H1 (cell line): ENCODE results near the gene TAF3. TPM values are rescaled to one million over a fixed set of nuclear protein-coding genes. Genes with fewer than 3 reads are reported as not detected.

Experiments used
- CTCF ChIA-PET: fragments of 300-600 bp; sonication (Branson Sonifier 250); formaldehyde crosslinking; loops from one replicate; lab custom pipeline; 2021; ENCODE audit not compliant: partially characterized antibody; lab: Charles Lee
- POLR2A ChIA-PET: fragments of 300-600 bp; sonication (Branson Sonifier 250); formaldehyde crosslinking; loops from one replicate; lab custom pipeline; 2021; ENCODE audit warnings: inconsistent platforms; ENCODE audit not compliant: partially characterized antibody; lab: Charles Lee
- DNase-seq, 2 experiments: peaks; one replicate each; pipeline versions ENCODE4 v3.0.0 to v3.0.0-alpha.2; 2010 to 2022; ENCODE audit warnings: low spot score in 2 of 2, low read depth in 1 of 2, mixed read lengths in 1 of 2
- FAIRE-seq: peaks from 2 replicates; lab custom pipeline; 2011; peaks lifted over from hg19 to GRCh38; lab: Jason Lieb, UNC
- H2AFZ ChIP-seq: 2 replicates; pipeline ENCODE4 v1.8.1; 2012; ENCODE audit warnings: low read length, inconsistent platforms
- H2AK5ac ChIP-seq: 2 replicates; pipeline ENCODE4 v1.6.1; 2013; ENCODE audit warnings: low read depth, low read length
- H2BK120ac ChIP-seq: replicated peaks from 2 replicates; pipeline ENCODE3; 2013; ENCODE audit warnings: low read depth, low read length, inconsistent platforms
- H2BK12ac ChIP-seq: 2 replicates; pipeline ENCODE4 v1.6.1; 2013; ENCODE audit warnings: low read depth, low read length
- H2BK15ac ChIP-seq: 2 replicates; pipeline ENCODE4 v1.6.1; 2013; ENCODE audit warnings: low read length
- H2BK20ac ChIP-seq: 2 replicates; pipeline ENCODE4 v1.6.1; 2013; ENCODE audit warnings: low read length
- H2BK5ac ChIP-seq: 2 replicates; pipeline ENCODE4 v1.6.1; 2013; ENCODE audit warnings: low read depth, low read length
- H3K14ac ChIP-seq: 2 replicates; pipeline ENCODE4 v1.6.1; 2013; ENCODE audit warnings: inconsistent platforms; ENCODE audit not compliant: insufficient read length
- H3K18ac ChIP-seq: 2 replicates; pipeline ENCODE4 v1.6.1; 2013; ENCODE audit warnings: low read length; ENCODE audit errors: extremely low read depth
- H3K23ac ChIP-seq: 2 replicates; pipeline ENCODE4 v1.6.1; 2013; ENCODE audit warnings: inconsistent platforms; ENCODE audit not compliant: insufficient read length
- H3K23me2 ChIP-seq: 2 replicates; pipeline ENCODE4 v1.6.1; 2013; ENCODE audit warnings: low read depth, low read length
- H3K27ac ChIP-seq: 2 replicates; pipeline ENCODE4 v1.6.1; 2011; ENCODE audit warnings: low read depth, low read length, inconsistent platforms
- H3K27me3 ChIP-seq, 4 experiments: replicated peaks in 1 of 4; 1 replicate in 1 of 4; 2 replicates in 3 of 4; pipeline versions ENCODE4 v1.6.1 to v1.8.1; 2011 to 2013; ENCODE audit warnings: low read length in 3 of 4, mild to moderate bottlenecking in 3 of 4, inconsistent platforms in 2 of 4, mixed read lengths in 2 of 4, moderate library complexity in 1 of 4; ENCODE audit not compliant: control insufficient read depth in 3 of 4, insufficient read depth in 3 of 4; ENCODE audit errors: extremely low read depth in 1 of 4
- H3K36me3 ChIP-seq, 4 experiments: 2 replicates each; pipeline versions ENCODE4 v1.6.1 to v1.8.1; 2011 to 2013; ENCODE audit warnings: mild to moderate bottlenecking in 4 of 4, low read length in 3 of 4, moderate library complexity in 2 of 4, control low read depth in 1 of 4, inconsistent platforms in 1 of 4; ENCODE audit not compliant: insufficient read depth in 4 of 4, control insufficient read depth in 2 of 4
- H3K4ac ChIP-seq: replicated peaks from 2 replicates; pipeline ENCODE3; 2013; ENCODE audit warnings: low read length, low read depth, mixed read lengths, inconsistent platforms; ENCODE audit not compliant: insufficient read length
- H3K4me1 ChIP-seq, 4 experiments: replicated peaks in 1 of 4; 1 replicate in 1 of 4; 2 replicates in 3 of 4; pipeline versions ENCODE4 v1.6.1 to v1.8.1; 2011 to 2013; ENCODE audit warnings: low read length in 3 of 4, inconsistent platforms in 2 of 4, mixed read lengths in 1 of 4; ENCODE audit not compliant: insufficient read depth in 4 of 4, control insufficient read depth in 3 of 4
- H3K4me2 ChIP-seq, 2 experiments: 2 replicates each; pipeline versions ENCODE4 v1.6.1 to v1.8.1; 2011 to 2013; ENCODE audit warnings: low read depth in 2 of 2, low read length in 2 of 2, control low read depth in 1 of 2, inconsistent platforms in 1 of 2, mild to moderate bottlenecking in 1 of 2; ENCODE audit not compliant: insufficient read depth in 1 of 2
- H3K4me3 ChIP-seq, 4 experiments: fragments of 200-600, 300-600 bp in 1 of 4; sonication (generic), shearing (Covaris generic), sonication (Bioruptor Twin) in 1 of 4; 2 replicates each; pipeline versions ENCODE4 v1.5.1 to v1.8.1; 2011 to 2016; ENCODE audit warnings: low read length in 4 of 4, low read depth in 3 of 4, control low read depth in 2 of 4, inconsistent platforms in 2 of 4, mild to moderate bottlenecking in 2 of 4, mixed read lengths in 1 of 4, moderate library complexity in 1 of 4; ENCODE audit not compliant: insufficient read depth in 2 of 4; ENCODE audit errors: extremely low read depth in 1 of 4
- H3K56ac ChIP-seq: replicated peaks from 2 replicates; pipeline ENCODE3; 2013; ENCODE audit warnings: low read depth, mild to moderate bottlenecking, mixed read lengths, low read length, inconsistent platforms; ENCODE audit not compliant: insufficient read length
- H3K79me1 ChIP-seq: 2 replicates; pipeline ENCODE4 v1.6.1; 2013; ENCODE audit warnings: low read depth, low read length, control low read depth
- H3K79me2 ChIP-seq, 2 experiments: 2 replicates each; pipeline versions ENCODE4 v1.6.1 to v1.8.1; 2012 to 2013; ENCODE audit warnings: low read length in 2 of 2, mild to moderate bottlenecking in 2 of 2, inconsistent platforms in 1 of 2; ENCODE audit not compliant: insufficient read depth in 2 of 2, control insufficient read depth in 1 of 2
- H3K9ac ChIP-seq, 4 experiments: replicated peaks in 1 of 4; 1 replicate in 1 of 4; 2 replicates in 3 of 4; pipeline versions ENCODE4 v1.6.1 to v1.8.1; 2011 to 2013; ENCODE audit warnings: low read depth in 3 of 4, low read length in 3 of 4, control low read depth in 2 of 4, mild to moderate bottlenecking in 2 of 4, moderate library complexity in 2 of 4, inconsistent platforms in 1 of 4; ENCODE audit errors: extremely low read depth in 1 of 4
- H3K9me3 ChIP-seq, 2 experiments: 2 replicates each; pipeline versions ENCODE4 v1.6.1 to v1.8.1; 2012 to 2013; ENCODE audit warnings: mild to moderate bottlenecking in 2 of 2, moderate library complexity in 2 of 2, control low read depth in 1 of 2, inconsistent platforms in 1 of 2, low read depth in 1 of 2, low read length in 1 of 2, mixed read lengths in 1 of 2; ENCODE audit not compliant: insufficient read depth in 2 of 2
- H4K20me1 ChIP-seq, 2 experiments: replicated peaks in 1 of 2; 2 replicates each; pipeline versions ENCODE3 to v1.8.1; 2011 to 2013; ENCODE audit warnings: inconsistent platforms in 2 of 2, low read length in 2 of 2, mild to moderate bottlenecking in 1 of 2; ENCODE audit not compliant: insufficient read depth in 2 of 2, control insufficient read depth in 1 of 2
- H4K5ac ChIP-seq: 2 replicates; pipeline ENCODE4 v1.6.1; 2013; ENCODE audit warnings: low read length, low read depth, mixed read lengths, inconsistent platforms; ENCODE audit not compliant: insufficient read length
- H4K8ac ChIP-seq: 2 replicates; pipeline ENCODE4 v1.8.0; 2013; ENCODE audit warnings: mild to moderate bottlenecking, moderate library complexity, low read length, inconsistent platforms; ENCODE audit not compliant: insufficient read depth; ENCODE audit errors: extremely low read depth
- H4K91ac ChIP-seq: replicated peaks from 2 replicates; pipeline ENCODE3; 2013; ENCODE audit warnings: low read length, mixed read lengths, inconsistent platforms; ENCODE audit not compliant: insufficient read length
- CBX5 ChIP-seq: fragments of 300-800, 300-1000 bp; sonication (generic); IDR thresholded peaks from 2 replicates; pipeline ENCODE4 v1.7.1; 2016; ENCODE audit warnings: antibody characterized with exemption, low read length, low read depth
- CTBP2 ChIP-seq: IDR thresholded peaks from 2 replicates; pipeline ENCODE4 v1.7.0; 2011; ENCODE audit warnings: borderline replicate concordance, mild to moderate bottlenecking, moderate library complexity, mixed read lengths, low read length; ENCODE audit not compliant: insufficient read depth, insufficient read length
- CTCF ChIP-seq, 3 experiments: IDR thresholded peaks; 1 replicate in 2 of 3; 2 replicates in 1 of 3; pipeline versions ENCODE4 v1.5.1 to v1.6.1; 2011; ENCODE audit warnings: low read length in 3 of 3, mild to moderate bottlenecking in 3 of 3, inconsistent platforms in 2 of 3, low read depth in 1 of 3, moderate library complexity in 1 of 3; ENCODE audit not compliant: insufficient read depth in 1 of 3; ENCODE audit errors: control extremely low read depth in 1 of 3
- EGR1 ChIP-seq: IDR thresholded peaks from 2 replicates; pipeline ENCODE4 v1.6.1; 2011; ENCODE audit warnings: low read depth, low read length, borderline replicate concordance
- JUND ChIP-seq: IDR thresholded peaks from 2 replicates; pipeline ENCODE4 v1.6.1; 2011; ENCODE audit warnings: mild to moderate bottlenecking, improper control_type of control experiment, low read length
- KDM1A ChIP-seq: fragments of 200-600, 300-600 bp; sonication (generic); IDR thresholded peaks from 2 replicates; pipeline ENCODE4 v1.7.1; 2016; ENCODE audit warnings: mild to moderate bottlenecking, low read length, borderline replicate concordance
- MAFK ChIP-seq: IDR thresholded peaks from 2 replicates; pipeline ENCODE4 v1.6.1; 2012; ENCODE audit warnings: low read depth, mild to moderate bottlenecking, improper control_type of control experiment, low read length
- MAX ChIP-seq: IDR thresholded peaks from 2 replicates; pipeline ENCODE4 v1.6.1; 2012; ENCODE audit warnings: inconsistent platforms
- PHF8 ChIP-seq: fragments of 200-600 bp; sonication (generic); conservative IDR thresholded peaks from 2 replicates; pipeline ENCODE4 v1.7.1; 2012; ENCODE audit warnings: low read depth, mild to moderate bottlenecking, inconsistent platforms, low read length, moderate library complexity
- POU5F1 ChIP-seq: IDR thresholded peaks from 2 replicates; pipeline ENCODE4 v1.6.1; 2011; ENCODE audit warnings: low read depth, mild to moderate bottlenecking, low read length, moderate library complexity
- SP4 ChIP-seq: IDR thresholded peaks from 2 replicates; pipeline ENCODE4 v1.6.1; 2012; ENCODE audit warnings: low read length, inconsistent platforms
- SRF ChIP-seq: IDR thresholded peaks from 2 replicates; pipeline ENCODE4 v1.6.1; 2011; ENCODE audit warnings: mild to moderate bottlenecking, low read depth, low read length, moderate library complexity
- TBP ChIP-seq: IDR thresholded peaks from 2 replicates; pipeline ENCODE4 v1.6.1; 2011; ENCODE audit warnings: low read depth, low read length, improper control_type of control experiment
- polyA plus RNA-seq, 7 experiments: library from polyadenylated mRNA; depleted of rRNA in 3 of 7; stranded (reverse) in 5 of 7; unstranded in 2 of 7; fragments of >200 nt in 5 of 7; fragments of 200-250 nt in 2 of 7; gene quantifications; 1 replicate in 5 of 7; 2 replicates in 1 of 7; 4 replicates in 1 of 7; pipeline versions ENCODE4 v1.2.1 to v1.2.3, GENCODE V29; 2011 to 2013; ENCODE audit warnings: missing spikeins in 2 of 7, mixed read lengths in 2 of 7
- total RNA-seq: library from RNA; stranded (reverse); fragmentation: NEBNext Ultra II Directional; extraction: Animal tissue kit (Norgen Biotek cat#: 25700); gene quantifications from 2 replicates; pipeline ENCODE4 v1.2.1, GENCODE V29; 2021

Gene TAF3
- total and polyA plus RNA-seq, 2 of the 8 experiments (the other 6 are each of a cell fraction or from before 2014, with no cell fraction given): 1.5 to 11.2 TPM

GRCh38 chr10:7833210-7833609, 14.9 kb downstream of the TAF3 start:
- Histone ChIP-seq H3K23me2 (no peaks in the 10 kb centered on the region), H3K14ac (no peak overlapping the region), H2BK5ac (no peak overlapping the region), H2AFZ (no peak overlapping the region), H2BK20ac (no peak overlapping the region), H3K36me3 (no peaks in the 10 kb centered on the region; a peak in 1 of 8 replicates), H4K8ac (no peak overlapping the region), H2BK15ac (no peak overlapping the region), H3K27ac (no peak overlapping the region), H2AK5ac (no peak overlapping the region), H3K4me2 (no peak overlapping the region), H4K5ac (no peak overlapping the region), H3K4ac (no peak overlapping the region), H2BK120ac (no peak overlapping the region), H3K79me2 (peaks cover 0 to 12% of the 10 kb centered on the region in 2 experiments; a peak in 2 of 4 replicates), H3K9me3 (no peaks in the 10 kb centered on the region), H3K27me3 (no peaks in the 10 kb centered on the region), H3K9ac (no peak overlapping the region), H3K4me1 (0 out of 7 replicates have a peak, but pooled peaks cover 0 to 3% (median 0%) of the 10 kb centered on the region in 4 experiments), H4K20me1 (peaks cover 0 to 1% of the 10 kb centered on the region in 2 experiments), H3K79me1 (0 out of 2 replicates have a peak, but pooled peaks cover 3% of the 10 kb centered on the region), H4K91ac (no peak overlapping the region), H3K56ac (no peak overlapping the region), H3K18ac (no peak overlapping the region), H3K4me3 (no peak overlapping the region), H2BK12ac (no peak overlapping the region), H3K23ac (no peak overlapping the region)
- DNase-seq (no peak), FAIRE-seq (no peak)
- CTCF ChIA-PET: interaction anchor here (0.7 kb wide), 1 partner anchor 16 kb away, joined by 3 read pairs; no protein-coding TSS in a partner anchor
- POLR2A ChIA-PET: no interaction called here
- TF ChIP-seq KDM1A: no peak
- no peak for TF ChIP-seq PHF8
- TF ChIP-seq CBX5: no peak
- no peak for TF ChIP-seq POU5F1
- no peak for TF ChIP-seq SRF
- TF ChIP-seq EGR1: no peak
- TF ChIP-seq TBP: no peak
- no peak for TF ChIP-seq CTBP2
- no peak for TF ChIP-seq MAFK
- TF ChIP-seq SP4: no peak
- no peak for TF ChIP-seq MAX
- no peak for TF ChIP-seq JUND
- TF ChIP-seq CTCF (IDR thresholded peaks at IDR 0.05; ENCODE audit: control extremely low read depth in 1 of 3, insufficient read depth in 1 of 3, low read depth in 1 of 3, low read length in 3 of 3): no peak
